Panc1 (cell line): Measurements from ENCODE around the gene PTDSS2. TPM values are rescaled to one million over a fixed set of nuclear protein-coding genes. Genes with fewer than 3 reads are reported as not detected.

Experiments
- ATAC-seq: fragments of 200-7000 bp; cut with Tn5 transposase; 2 replicates; pipeline ENCODE4 v1.9.1; 2020; ENCODE audit warnings: mild to moderate bottlenecking, moderate library complexity
- BruUV-seq: library from RNA; stranded (reverse); fragments of 400-500 nt; replicated peaks from 2 replicates; lab custom pipeline; 2021; lab: Mats Ljungman, UMichigan
- CTCF ChIA-PET: fragments of 300-600 bp; sonication (Branson Sonifier 250); formaldehyde crosslinking; loops from one replicate; lab custom pipeline; 2022; ENCODE audit warnings: antibody characterized with exemption; lab: Charles Lee
- POLR2A ChIA-PET: fragments of 300-600 bp; sonication (Branson Sonifier 250); formaldehyde crosslinking; loops from one replicate; lab custom pipeline; 2022; ENCODE audit warnings: antibody characterized with exemption; lab: Charles Lee
- DNase-seq: peaks from one replicate; pipeline ENCODE4 v3.0.0-alpha.2; 2010; ENCODE audit warnings: low read depth, low spot score
- H3K27ac ChIP-seq: 2 replicates; pipeline ENCODE4 v1.5.1; 2011; ENCODE audit warnings: mild to moderate bottlenecking, low read length, inconsistent platforms
- H3K27me3 ChIP-seq: fragments of 200-500 bp; sonication (Bioruptor generic); 2 replicates; pipeline ENCODE4 v1.6.0; 2014; ENCODE audit warnings: low read length, inconsistent platforms; ENCODE audit not compliant: control insufficient read depth, insufficient read depth
- H3K36me3 ChIP-seq: fragments of 200-500 bp; sonication (Bioruptor generic); 2 replicates; pipeline ENCODE4 v1.5.1; 2014; ENCODE audit warnings: inconsistent platforms, mild to moderate bottlenecking, low read length, moderate library complexity; ENCODE audit not compliant: control insufficient read depth, insufficient read depth
- H3K4me1 ChIP-seq: 2 replicates; pipeline ENCODE4 v1.5.1; 2011; ENCODE audit warnings: inconsistent platforms, mild to moderate bottlenecking, low read length, moderate library complexity; ENCODE audit not compliant: control insufficient read depth, insufficient read depth
- H3K4me3 ChIP-seq, 2 experiments: 2 replicates each; pipeline ENCODE4 v1.5.1; 2011 to 2012; ENCODE audit warnings: low read depth in 2 of 2, low read length in 2 of 2, mild to moderate bottlenecking in 2 of 2, inconsistent platforms in 1 of 2, moderate library complexity in 1 of 2
- H3K9me3 ChIP-seq: fragments of 200-500 bp; sonication (Bioruptor generic); 2 replicates; pipeline ENCODE4 v1.5.1; 2014; ENCODE audit warnings: low read depth, mild to moderate bottlenecking, inconsistent platforms, low read length, moderate library complexity; ENCODE audit not compliant: control insufficient read depth, insufficient read depth
- CTCF ChIP-seq: fragments of 450-650 bp; IDR thresholded peaks from 2 replicates; pipeline ENCODE4 v1.5.1; 2017; ENCODE audit warnings: mild to moderate bottlenecking
- in situ Hi-C: cut with HindIII; loops from 2 replicates; pipeline ENCODE4 v1.10.0; 2016; ENCODE audit warnings: low sequenced_read_pairs, low pct_unique_long_range_greater_than_20kb
- intact Hi-C: fragments of 100-400 bp; cut with micrococcal nuclease; formaldehyde crosslinking; loops from one replicate; pipeline ENCODE4 v1.10.0; 2022; ENCODE audit not compliant: unreplicated experiment
- total RNA-seq: library from RNA; stranded (reverse); gene quantifications from one replicate; pipeline ENCODE4 v1.2.1, GENCODE V29; 2021; ENCODE audit not compliant: unreplicated experiment

Gene PTDSS2
- total RNA-seq, 1 experiment from 2014 or later = 103 TPM

GRCh38 chr11:539971-540481, 89.9 kb downstream of the PTDSS2 start:
- Histone ChIP-seq H3K4me1 (peaks cover 20% of the 10 kb centered on the region), H3K36me3 (no peaks in the 10 kb centered on the region), H3K27ac (no peak overlapping the region), H3K27me3 (no peaks in the 10 kb centered on the region), H3K4me3 (no peak overlapping the region), H3K9me3 (no peaks in the 10 kb centered on the region)
- intact Hi-C loops = no loop called here
- POLR2A ChIA-PET = no interaction called here
- BruUV-seq = no TSS peak
- in situ Hi-C loops = no loop called here
- DNase-seq (no peak), ATAC-seq (no peak)
- CTCF ChIA-PET = interaction anchor here (0.6 kb wide), 1 partner anchor 11 kb away, joined by 3 read pairs; no protein-coding TSS in a partner anchor
- TF ChIP-seq CTCF = no peak

Other genes starting within 250 kb of the PTDSS2 start
- gene BET1L, start 242.9 kb upstream of the PTDSS2 start, total RNA-seq = 89.0 TPM
- 264 TPM for gene RIC8A, start 242.6 kb upstream of the PTDSS2 start, total RNA-seq
- 37.5 TPM for gene SIRT3, start 213.9 kb upstream of the PTDSS2 start, total RNA-seq
- gene PSMD13, start 213.3 kb upstream of the PTDSS2 start, total RNA-seq = 271 TPM
- gene NLRP6, start 171.9 kb upstream of the PTDSS2 start, total RNA-seq = 0.59 TPM
- gene PGGHG, start 161.2 kb upstream of the PTDSS2 start, total RNA-seq = 115 TPM
- not detected for gene IFITM5, start 150.8 kb upstream of the PTDSS2 start, total RNA-seq
- gene IFITM2, start 142.5 kb upstream of the PTDSS2 start, total RNA-seq = 183 TPM
- gene IFITM1, start 136.2 kb upstream of the PTDSS2 start, total RNA-seq = 66.3 TPM
- gene IFITM3, start 129.4 kb upstream of the PTDSS2 start, total RNA-seq = 614 TPM
- gene B4GALNT4, start 80.8 kb upstream of the PTDSS2 start, total RNA-seq = 122 TPM
- gene PKP3, start 56.1 kb upstream of the PTDSS2 start, total RNA-seq = 36.8 TPM
- gene SIGIRR, start 35.3 kb upstream of the PTDSS2 start, total RNA-seq = 183 TPM
- gene ANO9, start 8.3 kb upstream of the PTDSS2 start, total RNA-seq = 61.4 TPM
- gene RNH1, start 57.0 kb downstream of the PTDSS2 start, total RNA-seq = 345 TPM
- gene HRAS, start 85.3 kb downstream of the PTDSS2 start, total RNA-seq = 175 TPM
- 9.8 TPM for gene LRRC56, start 87.2 kb downstream of the PTDSS2 start, total RNA-seq
- gene LMNTD2, start 110.5 kb downstream of the PTDSS2 start, total RNA-seq = 21.8 TPM
- gene RASSF7, start 110.7 kb downstream of the PTDSS2 start, total RNA-seq = 81.8 TPM
- gene PHRF1, start 126.2 kb downstream of the PTDSS2 start, total RNA-seq = 90.6 TPM
- 23.9 TPM for gene IRF7, start 165.7 kb downstream of the PTDSS2 start, total RNA-seq
- not detected for gene CDHR5, start 174.7 kb downstream of the PTDSS2 start, total RNA-seq
- not detected for gene SCT, start 176.9 kb downstream of the PTDSS2 start, total RNA-seq
- 0.95 TPM for gene DRD4, start 187.0 kb downstream of the PTDSS2 start, total RNA-seq
- gene DEAF1, start 244.9 kb downstream of the PTDSS2 start, total RNA-seq = 105 TPM
- 45.2 TPM for gene TMEM80, start 245.5 kb downstream of the PTDSS2 start, total RNA-seq